Esophagus muscularis mucosa (tissue), 4 donors: ENCODE measurements around the gene SLC5A3. TPM values are rescaled to one million over a fixed set of nuclear protein-coding genes. Genes with fewer than 3 reads are reported as not detected.

Experiments
- DNase-seq: peaks from one replicate; pipeline ENCODE4 v3.0.0-alpha.2; 2017; ENCODE audit errors: extremely low spot score
- H3K27ac ChIP-seq, 4 donors: fragments of 200-600 bp; sonication (generic); replicated peaks in 1 of 4; 1 replicate in 3 of 4; 2 replicates in 1 of 4; pipeline ENCODE4 v1.5.1; 2016 to 2019; ENCODE audit warnings: mild to moderate bottlenecking in 1 of 4
- H3K27me3 ChIP-seq, 4 donors: fragments of 200-600 bp; sonication (generic); one replicate each; pipeline versions ENCODE4 v1.5.1 to v1.6.0; 2016 to 2019
- H3K36me3 ChIP-seq, 4 donors: fragments of 200-600 bp; sonication (generic); one replicate each; pipeline ENCODE4 v1.5.1; 2016 to 2019
- H3K4me1 ChIP-seq, 4 donors: fragments of 200-600 bp; sonication (generic); one replicate each; pipeline ENCODE4 v1.5.1; 2016 to 2019
- H3K4me3 ChIP-seq, 4 donors: fragments of 200-600 bp; sonication (generic); 1 replicate in 2 of 4; 2 replicates in 2 of 4; pipeline ENCODE4 v1.5.1; 2016 to 2019; ENCODE audit warnings: mild to moderate bottlenecking in 4 of 4, moderate library complexity in 1 of 4
- H3K9me3 ChIP-seq, 4 donors: fragments of 200-600 bp; sonication (generic); 1 replicate in 3 of 4; 2 replicates in 1 of 4; pipeline ENCODE4 v1.5.1; 2016 to 2019
- CTCF ChIP-seq, 3 experiments: fragments of 200-600 bp in 2 of 3; fragments of 450-650 bp in 1 of 3; sonication (generic) in 2 of 3; IDR thresholded peaks; one replicate each; pipeline ENCODE4 v1.5.1; 2017 to 2019; ENCODE audit warnings: antibody characterized with exemption in 3 of 3, mild to moderate bottlenecking in 2 of 3, moderate library complexity in 1 of 3
- EP300 ChIP-seq: sonication (generic); formaldehyde crosslinking; IDR thresholded peaks from one replicate; pipeline ENCODE4 v1.6.1; 2017; ENCODE audit warnings: antibody characterized with exemption
- POLR2A ChIP-seq: fragments of 450-650 bp; IDR thresholded peaks from one replicate; pipeline ENCODE4 v1.6.1; 2017; ENCODE audit warnings: antibody characterized with exemption, moderate library complexity, mild to moderate bottlenecking, low read depth
- POLR2AphosphoS5 ChIP-seq, 2 donors: sonication (generic); formaldehyde crosslinking; IDR thresholded peaks; one replicate each; pipeline ENCODE4 v1.6.1; 2017; ENCODE audit warnings: antibody characterized with exemption in 2 of 2
- WGBS: methylation state at CpG from one replicate; pipeline ENCODE4 v1.1.5; 2018; 5-methylcytosine and 5-hydroxymethylcytosine counted together
- intact Hi-C: fragments of 100-400 bp; cut with DNase I; formaldehyde crosslinking; loops from one replicate; pipeline ENCODE4 v1.15.1; 2023
- total RNA-seq, 4 donors: library from RNA; depleted of rRNA; stranded (reverse); fragments of >200 nt; gene quantifications; one replicate each; pipeline versions ENCODE4 v1.1.0 to v1.2.1, GENCODE V29; 2016

Gene SLC5A3
- total RNA-seq, 4 donors from 2014 or later, result 7.3 to 15.4 (median 13.1) TPM

GRCh38 chr21:34046917-34047316 is 26.5 kb upstream of the SLC5A3 start:
- no peaks in the 10 kb centered on the region for H3K9me3 ChIP-seq
- H3K27me3 ChIP-seq, result no peaks in the 10 kb centered on the region
- intact Hi-C loops, result no loop called here

GRCh38 chr21:34047835-34048234 is 25.5 kb upstream of the SLC5A3 start:
- H3K4me3 ChIP-seq, result no peak overlapping the region
- no peak for DNase-seq
- H3K27ac ChIP-seq, result no peak overlapping the region
- H3K4me1 ChIP-seq, result no peaks in the 10 kb centered on the region
- no peak for TF ChIP-seq EP300
- TF ChIP-seq POLR2A, result no peak
- no peak for TF ChIP-seq POLR2AphosphoS5 (IDR thresholded peaks at IDR 0.05)
- TF ChIP-seq CTCF (IDR thresholded peaks at IDR 0.05), result no peak
- H3K36me3 ChIP-seq, result no peaks in the 10 kb centered on the region
- no peaks in the 10 kb centered on the region for H3K27me3 ChIP-seq
- no peaks in the 10 kb centered on the region for H3K9me3 ChIP-seq
- intact Hi-C loops, result no loop called here

More at GRCh38 chr21:34046917-34047316, 26.5 kb upstream of the SLC5A3 start:
- no peak for TF ChIP-seq POLR2AphosphoS5 (IDR thresholded peaks at IDR 0.05)
- no peak for TF ChIP-seq POLR2A
- TF ChIP-seq CTCF (IDR thresholded peaks at IDR 0.05), result no peak
- TF ChIP-seq EP300, result no peak
- Histone ChIP-seq H3K4me3 (no peak overlapping the region), H3K4me1 (no peaks in the 10 kb centered on the region), H3K36me3 (no peaks in the 10 kb centered on the region), H3K27ac (no peak overlapping the region)
- no peak for DNase-seq
- WGBS, result 87% methylated on average over 6 of the region's 6 CpGs

GRCh38 chr21:34052171-34052570 is 21.2 kb upstream of the SLC5A3 start:
- H3K27ac ChIP-seq, result no peak overlapping the region
- H3K27me3 ChIP-seq, result no peaks in the 10 kb centered on the region
- 89% methylated on average over 5 of the region's 5 CpGs for WGBS
- DNase-seq, result no peak
- TF ChIP-seq EP300 (no peak), POLR2A (no peak), POLR2AphosphoS5 (IDR thresholded peaks at IDR 0.05) (no peak), CTCF (IDR thresholded peaks at IDR 0.05) (no peak)
- no peaks in the 10 kb centered on the region for H3K36me3 ChIP-seq
- no peaks in the 10 kb centered on the region for H3K4me1 ChIP-seq
- no peaks in the 10 kb centered on the region for H3K9me3 ChIP-seq
- H3K4me3 ChIP-seq, result no peak overlapping the region
- intact Hi-C loops, result no loop called here

GRCh38 chr21:34054259-34054658 is 19.1 kb upstream of the SLC5A3 start:
- H3K36me3 ChIP-seq, result no peaks in the 10 kb centered on the region
- peak; percentile 3 for DNase-seq
- WGBS, result 88% methylated on average over 4 of the region's 4 CpGs
- H3K9me3 ChIP-seq, result no peaks in the 10 kb centered on the region
- no peak overlapping the region for H3K4me3 ChIP-seq
- no peak overlapping the region for H3K27ac ChIP-seq
- no peaks in the 10 kb centered on the region for H3K4me1 ChIP-seq
- no peaks in the 10 kb centered on the region for H3K27me3 ChIP-seq
- TF ChIP-seq CTCF (IDR thresholded peaks at IDR 0.05), result no peak
- TF ChIP-seq POLR2AphosphoS5 (IDR thresholded peaks at IDR 0.05), result no peak
- no peak for TF ChIP-seq POLR2A
- no peak for TF ChIP-seq EP300
- intact Hi-C loops, result no loop called here

- Histone ChIP-seq H3K27me3 (no peaks in the 10 kb centered on the region), H3K27ac (no peak overlapping the region), H3K9me3 (no peaks in the 10 kb centered on the region), H3K36me3 (no peaks in the 10 kb centered on the region), H3K4me1 (no peaks in the 10 kb centered on the region), H3K4me3 (no peak overlapping the region)
- DNase-seq, result no peak
- TF ChIP-seq POLR2AphosphoS5 (IDR thresholded peaks at IDR 0.05), result no peak
- TF ChIP-seq POLR2A, result no peak
- no peak for TF ChIP-seq CTCF (IDR thresholded peaks at IDR 0.05)
- TF ChIP-seq EP300, result no peak
- intact Hi-C loops, result no loop called here
- 82% methylated on average over 5 of the region's 5 CpGs for WGBS
Observed at GRCh38 chr21:34055615-34056014, 17.8 kb upstream of the SLC5A3 start.
